Dedifferentiated amniotic fluid mesenchymal stem cell (primary cell): ENCODE measurements around the gene CCR9.

ENCODE experiments used
- DNase-seq: peaks from one replicate; pipeline ENCODE4 v3.0.0-alpha.2; 2016; ENCODE audit errors: extremely low spot score

Gene CCR9

GRCh38 chr3:45952456-45952855, 66.1 kb downstream of the CCR9 start:
- no peak for DNase-seq
